CD4-positive, alpha-beta T cell (primary cell): ENCODE data around the gene CARS1. TPM values are rescaled to one million over a fixed set of nuclear protein-coding genes. Genes with fewer than 3 reads are reported as not detected.

Source experiments
- ATAC-seq: fragments of 200-7000 bp; cut with Tn5 transposase; one replicate; pipeline ENCODE4 v1.10.0; 2022; ENCODE audit warnings: mild to moderate bottlenecking; ENCODE audit not compliant: poor library complexity
- CTCF ChIA-PET: fragments of 350-600 bp; sonication (Branson Sonifier 250); formaldehyde crosslinking; loops from one replicate; lab custom pipeline; 2021; ENCODE audit warnings: antibody characterized with exemption, inconsistent platforms; lab: Charles Lee
- POLR2A ChIA-PET: fragments of 350-600 bp; sonication (Branson Sonifier 250); formaldehyde crosslinking; loops from one replicate; lab custom pipeline; 2021; ENCODE audit warnings: antibody characterized with exemption, inconsistent platforms; lab: Charles Lee
- DNase-seq, 14 experiments: peaks; one replicate each; pipeline ENCODE4 v3.0.0-alpha.2; 2013 to 2020; ENCODE audit warnings: mixed read lengths in 2 of 14
- H3K27ac ChIP-seq, 2 donors: one replicate each; pipeline versions ENCODE4 v1.5.1 to v1.7.0; 2013; ENCODE audit warnings: low read length in 2 of 2, low read depth in 1 of 2, mild to moderate bottlenecking in 1 of 2
- H3K27me3 ChIP-seq, 2 experiments: 1 replicate in 1 of 2; 2 replicates in 1 of 2; pipeline versions ENCODE4 v1.6.1 to v1.7.0; 2013; ENCODE audit warnings: low read length in 2 of 2, control low read depth in 1 of 2, mild to moderate bottlenecking in 1 of 2, moderate library complexity in 1 of 2; ENCODE audit not compliant: insufficient read depth in 2 of 2, control insufficient read depth in 1 of 2
- H3K36me3 ChIP-seq: one replicate; pipeline ENCODE4 v1.6.1; 2013; ENCODE audit warnings: low read length, control low read depth; ENCODE audit not compliant: insufficient read depth
- H3K4me1 ChIP-seq: one replicate; pipeline ENCODE4 v1.6.1; 2013; ENCODE audit warnings: low read length, control low read depth; ENCODE audit not compliant: insufficient read depth
- H3K4me3 ChIP-seq: one replicate; pipeline ENCODE4 v1.5.1; 2013; ENCODE audit warnings: mild to moderate bottlenecking, low read length, moderate library complexity
- H3K9me3 ChIP-seq, 2 experiments: 1 replicate in 1 of 2; 2 replicates in 1 of 2; pipeline versions ENCODE4 v1.6.1 to v1.7.0; 2013; ENCODE audit warnings: low read length in 2 of 2, mild to moderate bottlenecking in 2 of 2, control low read depth in 1 of 2, moderate library complexity in 1 of 2; ENCODE audit not compliant: control insufficient read depth in 1 of 2, insufficient read depth in 1 of 2
- H3K27ac Mint-ChIP-seq: one replicate; pipeline ENCODE4 v1.8.0; 2020; ENCODE audit warnings: mixed read lengths
- H3K27me3 Mint-ChIP-seq: one replicate; pipeline ENCODE4 v1.8.0; 2021; ENCODE audit warnings: mixed read lengths
- H3K36me3 Mint-ChIP-seq: one replicate; pipeline ENCODE4 v1.8.0; 2021; ENCODE audit warnings: low read depth, mixed read lengths
- H3K4me1 Mint-ChIP-seq: one replicate; pipeline ENCODE4 v1.8.0; 2021; ENCODE audit warnings: low read depth, mixed read lengths
- H3K4me3 Mint-ChIP-seq: one replicate; pipeline ENCODE4 v1.8.0; 2020; ENCODE audit warnings: mild to moderate bottlenecking, mixed read lengths
- H3K9me3 Mint-ChIP-seq: one replicate; pipeline ENCODE4 v1.8.0; 2020; ENCODE audit warnings: mixed read lengths
- CTCF ChIP-seq: fragments of 200-600 bp; IDR thresholded peaks from one replicate; pipeline ENCODE4 v1.8.0; 2022; ENCODE audit warnings: antibody characterized with exemption, mild to moderate bottlenecking
- intact Hi-C, 2 experiments: fragments of 100-400 bp; cut with DNase I in 1 of 2; cut with micrococcal nuclease in 1 of 2; formaldehyde crosslinking; loops; one replicate each; pipeline versions ENCODE4 v1.15.1 to v1.9.0; 2023 to 2025; cut with DNase I, micrococcal nuclease
- total RNA-seq, 174 experiments: library from RNA in 2 of 174; stranded (reverse) in 2 of 174; gene quantifications; one replicate each; pipeline ENCODE4 v1.2.3 and lab custom pipeline; 2021 to 2026

Gene CARS1
- total RNA-seq, 2 experiments from 2014 or later, result 24.1 to 25.2 TPM

DNA sequence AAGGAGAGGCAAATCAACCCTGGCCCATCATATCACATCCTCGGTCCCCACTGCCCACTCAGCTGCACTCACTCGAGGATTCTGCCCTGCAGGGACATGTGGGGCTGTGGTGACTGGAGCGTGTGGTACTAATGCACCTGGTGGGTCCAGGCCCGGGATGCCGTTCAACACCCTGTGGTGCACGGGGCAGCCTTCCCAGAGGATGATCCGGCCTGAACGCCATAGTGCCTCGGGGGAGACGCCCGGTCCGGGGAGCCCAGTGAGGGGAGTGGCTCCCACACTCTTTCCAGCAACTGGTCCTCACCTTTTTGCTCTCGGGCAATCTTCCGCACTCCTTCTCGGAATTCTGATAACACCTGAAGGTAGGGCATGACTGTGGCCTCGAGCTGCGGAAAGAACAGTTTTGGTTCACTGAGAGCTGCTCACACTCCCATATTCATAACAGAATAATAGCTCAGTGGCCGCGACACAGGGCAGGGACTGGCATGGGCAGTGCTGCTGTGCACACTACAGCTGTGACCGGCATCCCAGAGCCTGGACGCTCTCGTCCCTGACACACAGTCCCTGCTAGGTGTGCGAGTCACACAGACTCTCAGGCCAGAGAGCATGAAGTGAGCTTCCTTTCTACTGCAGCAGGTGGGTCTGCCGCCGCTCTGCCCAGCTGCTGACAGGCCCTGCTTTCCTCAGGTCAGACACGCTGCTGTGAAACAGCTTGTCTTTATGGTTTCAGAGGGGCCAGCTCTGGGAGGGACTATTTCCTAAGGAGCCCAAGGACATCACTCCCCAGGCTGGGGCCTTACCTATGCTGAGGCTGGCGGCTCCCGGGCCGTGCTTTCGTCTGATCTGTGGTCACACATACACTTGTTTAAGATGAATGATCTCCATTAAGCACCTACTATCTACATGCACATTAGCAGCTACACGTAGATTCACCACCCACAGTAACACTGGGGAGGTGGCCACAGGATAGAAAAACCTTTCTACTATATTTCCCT is 45.0 kb downstream of the CARS1 start:
- intact Hi-C loops, result loop anchor here in 1 of 2 experiments (2.0 kb wide), 1 partner anchor 17 kb away; no protein-coding TSS in a partner anchor
- DNase-seq, result no peak

GRCh38 chr11:3010521-3011275 is 46.5 kb downstream of the CARS1 start:
- Histone ChIP-seq H3K4me1 (peaks cover 52% of the 10 kb centered on the region), H3K4me3 (no peak overlapping the region), H3K36me3 (peaks cover 56% of the 10 kb centered on the region), H3K27me3 (no peaks in the 10 kb centered on the region), H3K27ac (no peak overlapping the region), H3K9me3 (no peaks in the 10 kb centered on the region)
- intact Hi-C loops, result loop anchor here in 1 of 2 experiments (2.0 kb wide), 1 partner anchor 16 kb away; no protein-coding TSS in a partner anchor
- ChIA-PET POLR2A (interaction anchor here (1.7 kb wide), 1 partner anchor 22 kb away, joined by 4 read pairs; no protein-coding TSS in a partner anchor), CTCF (no interaction called here)
- DNase-seq, result no peak
- H3K27ac Mint-ChIP-seq, result peak overlapping the region; percentile 39
- peaks cover 77% of the 10 kb centered on the region for H3K36me3 Mint-ChIP-seq
- ATAC-seq, result no peak
- H3K4me3 Mint-ChIP-seq, result no peak overlapping the region
- H3K4me1 Mint-ChIP-seq, result peaks cover 28% of the 10 kb centered on the region
- H3K27me3 Mint-ChIP-seq, result no peaks in the 10 kb centered on the region
- no peaks in the 10 kb centered on the region for H3K9me3 Mint-ChIP-seq
- TF ChIP-seq CTCF, result no peak

More for the DNA sequence above, 45.0 kb downstream of the CARS1 start:
- ChIA-PET POLR2A (interaction anchor here (1.4 to 5.4 kb wide), 2 partner anchors 14 to 22 kb away, joined by 9 to 206 read pairs; partner anchors contain the start of gene NAP1L4), CTCF (no interaction called here)
- peaks cover 81% of the 10 kb centered on the region for H3K36me3 Mint-ChIP-seq
- H3K4me1 ChIP-seq, result peaks cover 67% of the 10 kb centered on the region
- ATAC-seq, result no peak
- H3K9me3 ChIP-seq, result no peaks in the 10 kb centered on the region
- H3K36me3 ChIP-seq, result peaks cover 59% of the 10 kb centered on the region
- H3K9me3 Mint-ChIP-seq, result no peaks in the 10 kb centered on the region
- TF ChIP-seq CTCF, result no peak
- no peak overlapping the region for H3K4me3 Mint-ChIP-seq
- no peaks in the 10 kb centered on the region for H3K27me3 ChIP-seq
- no peak overlapping the region for H3K27ac ChIP-seq
- no peak overlapping the region for H3K4me3 ChIP-seq
- H3K27me3 Mint-ChIP-seq, result no peaks in the 10 kb centered on the region
- no peak overlapping the region for H3K27ac Mint-ChIP-seq
- H3K4me1 Mint-ChIP-seq, result peaks cover 36% of the 10 kb centered on the region

- no peaks in the 10 kb centered on the region for H3K27me3 Mint-ChIP-seq
- DNase-seq (no peak), ATAC-seq (no peak)
- H3K4me1 Mint-ChIP-seq, result peaks cover 22% of the 10 kb centered on the region
- H3K4me3 Mint-ChIP-seq, result no peak overlapping the region
- H3K36me3 ChIP-seq, result peaks cover 56% of the 10 kb centered on the region
- peak overlapping the region; percentile 39 for H3K27ac Mint-ChIP-seq
- H3K4me1 ChIP-seq, result peaks cover 45% of the 10 kb centered on the region
- H3K36me3 Mint-ChIP-seq, result peaks cover 72% of the 10 kb centered on the region
- CTCF ChIA-PET, result no interaction called here
- no peaks in the 10 kb centered on the region for H3K9me3 Mint-ChIP-seq
- no peak overlapping the region for H3K27ac ChIP-seq
- no peaks in the 10 kb centered on the region for H3K9me3 ChIP-seq
- H3K4me3 ChIP-seq, result no peak overlapping the region
- intact Hi-C loops, result loop anchor here in 1 of 2 experiments (2.0 kb wide), 1 partner anchor 15 kb away; no protein-coding TSS in a partner anchor
- POLR2A ChIA-PET, result interaction anchor here (1.7 kb wide), 1 partner anchor 21 kb away, joined by 4 read pairs; no protein-coding TSS in a partner anchor
- no peak for TF ChIP-seq CTCF
- no peaks in the 10 kb centered on the region for H3K27me3 ChIP-seq
Measured at GRCh38 chr11:3010004-3010403, 47.2 kb downstream of the CARS1 start.
